ENCODE measurements around the gene ZNF556. TPM values are rescaled to one million over a fixed set of nuclear protein-coding genes. Genes with fewer than 3 reads are reported as not detected.
A peak's percentile ranks its signal among the peaks of the same experiment; 100 is the strongest.

Gene ZNF556
- not detected in 2 replicates for total RNA-seq

DNA sequence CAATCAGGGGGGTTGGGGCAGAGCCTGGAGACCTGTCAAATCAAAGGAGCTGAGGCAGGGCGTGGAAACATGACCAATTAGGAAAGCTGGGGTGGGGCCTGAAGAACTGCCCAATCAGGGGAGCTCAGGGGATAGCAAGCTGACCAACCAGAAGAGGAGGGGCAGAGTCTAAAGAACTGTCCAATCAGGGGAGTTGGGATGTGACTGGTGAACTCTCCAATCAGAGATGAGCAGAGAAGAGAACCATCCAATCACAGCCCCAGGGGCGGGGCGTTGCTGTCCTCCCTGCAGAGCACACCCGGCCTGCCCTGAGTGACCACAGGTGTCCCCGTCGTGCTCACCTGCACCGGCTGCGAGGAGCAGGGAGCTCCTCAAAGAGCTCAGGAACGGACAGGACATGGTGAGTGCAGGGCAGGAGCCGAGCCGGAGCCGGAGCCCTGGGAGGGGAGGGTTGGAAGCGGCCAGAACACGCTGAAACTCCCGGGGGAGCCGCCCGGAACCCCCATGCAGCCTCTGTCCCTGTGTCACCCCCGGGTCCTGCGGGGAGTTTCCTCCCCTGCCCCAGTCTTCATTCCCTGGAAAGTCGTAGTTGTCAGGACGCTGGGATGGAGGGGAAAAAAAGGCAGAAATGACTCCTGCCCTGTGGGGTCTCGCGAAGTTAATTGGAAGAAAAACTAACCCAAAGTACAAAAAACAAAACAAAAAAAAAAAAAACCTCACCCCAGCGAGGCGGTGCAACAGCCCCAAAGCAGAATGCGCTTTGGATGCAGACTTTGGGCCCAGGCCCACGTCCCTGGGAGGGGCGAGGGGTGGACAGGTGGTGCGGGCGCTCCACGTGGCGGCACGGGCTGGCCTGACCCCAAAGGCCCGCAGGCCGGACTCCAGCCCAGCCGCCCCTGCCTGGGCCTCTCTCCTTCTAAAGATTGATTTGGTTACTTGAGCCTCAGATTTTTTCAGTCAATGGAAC, at the start of gene ZNF556:
Gene ZNF556 (plus strand): TSS at position 311 of the 967 bp plus-strand sequence. CDS start 87 bp downstream, at position 398.
- H3K4me1 Mint-ChIP-seq (ENCODE audit: low read depth): no peaks in the 10 kb centered on the region
- no peak for DNase-seq (ENCODE audit: low spot score)
- no peaks in the 10 kb centered on the region for H3K27me3 Mint-ChIP-seq (ENCODE audit: insufficient read depth)
- H3K36me3 Mint-ChIP-seq (ENCODE audit: low read depth): peaks cover 3% of the 10 kb centered on the region
- no peak within 1 kb of the TSS for H3K4me3 Mint-ChIP-seq
- peaks cover 43% of the 10 kb centered on the region for H3K9me3 Mint-ChIP-seq
- intact Hi-C loops (cut with micrococcal nuclease): no loop called here
- H3K27ac Mint-ChIP-seq: no peak within 1 kb of the TSS

DNA sequence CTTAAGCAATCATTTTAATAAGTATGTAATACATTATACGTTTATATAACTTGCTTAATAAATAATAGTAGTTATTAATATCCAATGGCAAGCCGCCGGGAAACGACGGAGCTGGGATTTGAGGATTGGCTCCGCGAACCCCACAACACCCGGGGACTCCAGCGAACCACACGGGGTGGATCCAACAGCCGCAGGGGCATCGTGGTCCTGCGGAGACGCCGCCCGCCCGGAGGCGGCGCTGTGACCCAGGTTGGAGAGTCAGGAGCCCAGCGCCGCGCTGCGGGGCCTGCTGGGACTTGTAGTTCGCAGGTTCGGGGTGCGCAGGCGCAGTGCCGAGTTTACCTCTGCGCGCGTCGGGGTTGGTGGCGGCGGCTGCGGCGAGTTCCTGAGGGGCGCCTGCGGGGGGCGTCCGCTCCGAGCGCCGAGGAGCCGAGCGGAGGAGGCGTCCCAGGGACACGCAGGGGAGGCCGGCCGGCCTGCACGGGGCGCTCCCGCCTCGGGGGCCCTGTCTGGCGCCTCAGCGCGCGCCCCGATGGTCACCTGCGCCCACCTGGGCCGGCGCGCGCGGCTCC, 47.5 kb upstream of the ZNF556 start, which contains the start of gene ZNF554:
Gene ZNF554 (plus strand): TSS at position 329 of the 572 bp plus-strand sequence. CDS start 204 bp downstream, at position 533.
- intact Hi-C loops (cut with micrococcal nuclease): loop anchor here (1.0 kb wide), 3 partner anchors 22 to 117 kb away; partner anchors contain the start of genes GNG7, THOP1 and ZNF555
- DNase-seq (ENCODE audit: low spot score): peak; percentile 95
- peak within 1 kb of the TSS; percentile 82 for H3K4me3 Mint-ChIP-seq
- no peaks in the 10 kb centered on the region for H3K4me1 Mint-ChIP-seq (ENCODE audit: low read depth)
- no peak within 1 kb of the TSS for H3K27ac Mint-ChIP-seq
- peaks cover 3% of the 10 kb centered on the region for H3K36me3 Mint-ChIP-seq (ENCODE audit: low read depth)
- no peaks in the 10 kb centered on the region for H3K27me3 Mint-ChIP-seq (ENCODE audit: insufficient read depth)
- H3K9me3 Mint-ChIP-seq: peaks cover 4% of the 10 kb centered on the region

DNA sequence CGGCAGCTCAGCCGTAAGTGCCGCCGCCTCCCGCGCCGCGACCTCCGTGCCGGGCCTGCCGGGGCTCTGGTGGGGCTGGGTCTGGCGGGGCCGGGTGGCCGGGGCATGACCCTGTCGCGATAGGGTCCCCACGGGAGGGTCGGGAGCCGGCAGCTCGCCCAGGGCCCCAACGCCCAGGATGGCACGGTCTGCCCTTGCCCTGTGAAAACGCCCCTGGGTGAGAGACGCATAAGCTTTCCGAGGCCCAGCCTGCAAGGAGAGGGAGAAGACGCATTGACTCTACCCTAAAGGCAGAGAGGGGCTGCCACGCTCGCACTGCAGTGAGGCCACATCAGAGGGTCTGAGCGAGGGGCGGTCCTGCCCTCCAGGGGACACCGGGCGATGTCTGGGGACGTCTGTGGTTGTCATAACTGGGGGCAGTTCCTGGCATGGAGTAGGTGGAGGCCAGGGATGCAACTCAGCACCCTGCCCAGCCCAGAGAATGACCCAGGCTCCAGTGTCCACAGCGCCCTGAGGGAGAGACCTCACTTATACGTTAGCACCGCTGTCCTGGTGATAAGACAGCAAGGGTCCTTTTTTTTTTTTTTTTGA, 46.9 kb upstream of the ZNF556 start:
- peaks cover 3% of the 10 kb centered on the region for H3K36me3 Mint-ChIP-seq (ENCODE audit: low read depth)
- no peak for DNase-seq (ENCODE audit: low spot score)
- intact Hi-C loops (cut with micrococcal nuclease): no loop called here
- no peak overlapping the region for H3K27ac Mint-ChIP-seq
- H3K9me3 Mint-ChIP-seq: peaks cover 5% of the 10 kb centered on the region
- H3K4me1 Mint-ChIP-seq (ENCODE audit: low read depth): no peaks in the 10 kb centered on the region
- H3K27me3 Mint-ChIP-seq (ENCODE audit: insufficient read depth): no peaks in the 10 kb centered on the region
- peak overlapping the region; percentile 81 for H3K4me3 Mint-ChIP-seq

DNA sequence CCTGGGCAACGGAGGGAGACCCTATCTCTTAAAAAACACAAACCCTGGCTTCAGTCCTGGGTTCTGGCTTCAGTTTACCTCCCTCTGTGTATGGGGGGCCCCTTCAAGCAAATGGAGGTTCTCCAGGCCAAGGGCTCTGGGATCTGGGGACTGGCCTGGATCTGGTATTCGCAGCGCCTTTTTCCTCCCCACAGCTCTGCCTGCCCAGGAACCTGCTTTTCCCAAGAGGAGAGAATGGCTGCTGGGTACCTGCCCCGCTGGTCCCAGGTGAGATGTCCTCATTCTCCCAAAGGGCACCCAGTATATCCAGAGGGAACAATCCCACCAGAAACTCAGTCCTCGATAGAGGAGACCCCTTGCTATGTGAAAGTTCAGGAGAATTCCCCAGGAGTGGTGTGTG, 44.3 kb upstream of the ZNF556 start:
- Mint-ChIP-seq H3K27me3 (ENCODE audit: insufficient read depth) (no peaks in the 10 kb centered on the region), H3K27ac (no peak overlapping the region), H3K36me3 (ENCODE audit: low read depth) (peaks cover 14% of the 10 kb centered on the region), H3K4me1 (ENCODE audit: low read depth) (no peaks in the 10 kb centered on the region), H3K9me3 (peaks cover 16% of the 10 kb centered on the region), H3K4me3 (no peak overlapping the region)
- no peak for DNase-seq (ENCODE audit: low spot score)
- intact Hi-C loops (cut with micrococcal nuclease): no loop called here

DNA sequence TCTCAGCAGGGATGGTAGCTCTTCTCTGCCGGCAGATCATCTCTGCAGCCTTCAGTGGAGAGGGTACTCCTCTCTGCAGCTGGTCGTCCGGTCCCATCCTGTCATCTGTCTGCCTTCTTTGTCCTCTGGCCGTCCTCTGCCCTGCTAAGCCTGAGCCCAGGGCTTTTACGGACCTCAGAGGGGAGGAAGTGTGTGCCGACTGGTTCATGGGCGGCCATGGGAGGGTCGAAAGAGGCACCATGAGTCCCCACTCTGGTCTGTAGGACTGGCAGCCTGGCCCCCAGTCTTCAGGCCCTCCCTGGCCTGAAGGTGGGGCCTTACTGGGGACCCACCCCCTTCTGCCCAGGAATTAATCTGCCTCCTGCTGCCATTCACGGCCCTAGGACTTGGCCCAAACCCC, 43.5 kb upstream of the ZNF556 start:
- Mint-ChIP-seq H3K27ac (no peak overlapping the region), H3K27me3 (ENCODE audit: insufficient read depth) (no peaks in the 10 kb centered on the region), H3K36me3 (ENCODE audit: low read depth) (peaks cover 16% of the 10 kb centered on the region), H3K4me3 (no peak overlapping the region), H3K4me1 (ENCODE audit: low read depth) (no peaks in the 10 kb centered on the region), H3K9me3 (peaks cover 24% of the 10 kb centered on the region)
- intact Hi-C loops (cut with micrococcal nuclease): no loop called here
- no peak for DNase-seq (ENCODE audit: low spot score)

DNA sequence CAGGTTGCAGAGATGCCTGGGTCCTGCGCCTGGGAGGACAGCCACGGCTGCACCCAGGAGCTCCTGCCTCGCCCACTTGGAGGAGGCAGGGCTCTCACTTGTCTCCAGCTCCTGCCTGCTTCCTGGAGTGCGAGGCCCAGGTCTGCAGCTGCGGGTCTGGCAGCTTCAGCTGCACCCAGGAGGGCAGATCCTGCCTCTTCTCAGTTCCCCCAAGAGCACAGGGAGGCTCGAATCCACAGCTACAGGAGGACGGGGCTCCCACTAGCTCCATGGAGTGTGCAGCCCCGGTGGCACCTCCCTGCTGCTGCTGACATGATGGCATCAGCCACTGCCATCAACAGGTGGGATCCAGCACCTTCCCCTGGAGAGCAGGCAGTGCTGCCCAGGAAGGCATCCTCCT, 43.0 kb upstream of the ZNF556 start:
- Mint-ChIP-seq H3K4me3 (no peak overlapping the region), H3K9me3 (peaks cover 26% of the 10 kb centered on the region), H3K4me1 (ENCODE audit: low read depth) (no peaks in the 10 kb centered on the region), H3K27ac (no peak overlapping the region), H3K36me3 (ENCODE audit: low read depth) (peaks cover 18% of the 10 kb centered on the region), H3K27me3 (ENCODE audit: insufficient read depth) (no peaks in the 10 kb centered on the region)
- intact Hi-C loops (cut with micrococcal nuclease): no loop called here
- no peak for DNase-seq (ENCODE audit: low spot score)

DNA sequence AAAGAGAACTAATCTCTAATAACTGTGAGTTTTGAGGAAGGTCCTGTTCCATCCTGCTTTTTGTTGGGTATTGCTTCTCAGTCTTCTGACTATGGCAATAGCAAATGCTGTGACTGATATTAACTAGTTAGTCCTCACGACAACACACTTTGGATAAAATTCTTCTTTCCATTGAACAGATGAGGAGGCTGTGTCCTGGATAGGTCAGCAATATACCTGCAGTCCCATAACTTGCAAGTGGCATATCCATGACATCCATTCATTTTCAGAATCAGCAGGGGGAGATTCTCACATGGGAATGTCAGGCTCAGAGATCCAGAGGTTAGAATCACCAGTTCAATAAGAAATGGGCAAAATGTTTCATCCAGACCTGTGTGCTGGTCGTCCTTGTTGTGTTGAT, 40.1 kb upstream of the ZNF556 start:
- no peak overlapping the region for H3K4me3 Mint-ChIP-seq
- no peak overlapping the region for H3K27ac Mint-ChIP-seq
- no peaks in the 10 kb centered on the region for H3K27me3 Mint-ChIP-seq (ENCODE audit: insufficient read depth)
- H3K36me3 Mint-ChIP-seq (ENCODE audit: low read depth): peaks cover 19% of the 10 kb centered on the region
- H3K9me3 Mint-ChIP-seq: peaks cover 35% of the 10 kb centered on the region
- intact Hi-C loops (cut with micrococcal nuclease): no loop called here
- no peaks in the 10 kb centered on the region for H3K4me1 Mint-ChIP-seq (ENCODE audit: low read depth)
- no peak for DNase-seq (ENCODE audit: low spot score)

DNA sequence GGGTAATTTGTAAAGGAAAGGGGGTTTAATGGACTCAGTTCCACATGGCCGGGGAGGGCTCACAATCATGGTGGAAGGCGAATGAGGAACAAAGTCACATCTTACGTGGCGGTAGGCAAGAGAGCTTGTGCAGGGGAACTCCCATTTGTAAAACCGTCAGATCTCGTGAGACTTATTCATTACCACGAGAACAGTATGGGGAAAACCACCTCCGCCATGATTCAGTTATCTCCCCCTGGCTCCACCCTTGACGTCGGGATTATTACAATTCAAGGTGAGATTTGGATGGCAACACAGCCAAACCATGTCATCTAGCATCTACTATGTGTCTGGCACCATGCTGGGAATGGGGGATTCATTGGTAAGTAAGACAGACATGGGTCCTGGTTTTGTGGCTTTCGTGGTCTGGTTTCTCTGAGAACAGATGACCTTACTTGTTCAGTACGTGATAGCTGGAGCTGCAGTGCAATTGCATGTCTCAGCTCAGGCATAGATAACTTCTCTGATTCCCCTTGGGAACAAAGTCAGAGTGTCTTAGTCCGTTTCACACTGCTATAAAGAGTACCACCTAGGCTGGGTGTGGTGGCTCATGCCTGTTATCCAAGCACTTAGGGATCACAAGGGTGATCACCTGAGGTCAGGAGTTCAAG, 39.2 kb upstream of the ZNF556 start:
- Mint-ChIP-seq H3K27ac (no peak overlapping the region), H3K4me3 (no peak overlapping the region), H3K27me3 (ENCODE audit: insufficient read depth) (no peaks in the 10 kb centered on the region), H3K9me3 (peaks cover 44% of the 10 kb centered on the region), H3K4me1 (ENCODE audit: low read depth) (no peaks in the 10 kb centered on the region), H3K36me3 (ENCODE audit: low read depth) (peaks cover 22% of the 10 kb centered on the region)
- intact Hi-C loops (cut with micrococcal nuclease): no loop called here
- no peak for DNase-seq (ENCODE audit: low spot score)

DNA sequence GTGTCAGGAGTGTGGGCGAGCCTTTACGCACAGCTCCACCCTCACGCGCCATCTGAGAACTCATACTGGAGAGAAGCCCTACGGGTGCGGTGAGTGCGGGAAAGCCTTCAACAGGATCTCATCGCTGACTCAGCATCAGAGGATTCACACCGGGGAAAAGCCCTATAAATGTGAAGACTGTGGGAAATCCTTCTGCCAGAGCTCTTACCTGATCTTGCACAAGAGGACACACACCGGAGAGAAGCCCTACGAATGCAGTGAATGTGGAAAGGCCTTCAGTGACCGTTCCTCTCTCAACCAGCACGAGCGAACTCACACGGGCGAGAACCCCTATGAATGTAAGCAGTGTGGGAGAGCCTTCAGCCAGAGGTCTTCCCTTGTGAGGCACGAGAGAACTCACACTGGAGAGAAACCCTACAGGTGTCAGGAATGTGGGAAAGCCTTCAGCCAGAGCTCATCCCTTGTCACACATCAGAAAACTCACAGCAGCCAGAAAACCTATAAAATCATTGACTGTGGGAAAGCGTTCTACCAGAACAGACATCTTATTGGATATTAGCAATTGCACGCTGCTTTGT, 32.8 kb upstream of the ZNF556 start:
- Mint-ChIP-seq H3K36me3 (ENCODE audit: low read depth) (peaks cover 19% of the 10 kb centered on the region), H3K4me1 (ENCODE audit: low read depth) (no peaks in the 10 kb centered on the region), H3K27me3 (ENCODE audit: insufficient read depth) (no peaks in the 10 kb centered on the region), H3K27ac (no peak overlapping the region), H3K4me3 (no peak overlapping the region), H3K9me3 (peaks cover 52% of the 10 kb centered on the region)
- DNase-seq (ENCODE audit: low spot score): no peak
- intact Hi-C loops (cut with micrococcal nuclease): no loop called here

DNA sequence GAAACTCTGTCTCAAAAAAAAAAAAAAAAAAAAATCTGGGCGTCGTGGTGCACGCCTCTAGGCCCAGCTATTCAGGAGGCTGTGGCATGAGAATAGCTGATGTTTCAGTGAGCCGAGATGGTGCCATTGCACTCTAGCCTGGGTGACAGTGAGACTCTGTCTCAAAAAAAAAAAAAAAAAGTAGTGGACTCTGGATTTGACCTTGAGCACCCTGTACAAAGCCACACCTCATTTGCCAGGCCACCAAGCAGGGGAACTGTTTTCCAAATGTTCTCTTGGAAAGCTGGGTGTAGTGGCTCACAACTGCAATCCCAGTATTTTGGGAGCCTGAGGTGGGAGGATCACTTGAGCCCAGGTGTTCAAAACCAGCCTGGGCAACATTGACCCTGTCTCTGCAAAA, 29.7 kb upstream of the ZNF556 start:
- H3K27ac Mint-ChIP-seq: no peak overlapping the region
- no peak overlapping the region for H3K4me3 Mint-ChIP-seq
- intact Hi-C loops (cut with micrococcal nuclease): no loop called here
- H3K4me1 Mint-ChIP-seq (ENCODE audit: low read depth): no peaks in the 10 kb centered on the region
- H3K27me3 Mint-ChIP-seq (ENCODE audit: insufficient read depth): peaks cover 1% of the 10 kb centered on the region
- DNase-seq (ENCODE audit: low spot score): no peak
- peaks cover 44% of the 10 kb centered on the region for H3K9me3 Mint-ChIP-seq
- peaks cover 18% of the 10 kb centered on the region for H3K36me3 Mint-ChIP-seq (ENCODE audit: low read depth)

DNA sequence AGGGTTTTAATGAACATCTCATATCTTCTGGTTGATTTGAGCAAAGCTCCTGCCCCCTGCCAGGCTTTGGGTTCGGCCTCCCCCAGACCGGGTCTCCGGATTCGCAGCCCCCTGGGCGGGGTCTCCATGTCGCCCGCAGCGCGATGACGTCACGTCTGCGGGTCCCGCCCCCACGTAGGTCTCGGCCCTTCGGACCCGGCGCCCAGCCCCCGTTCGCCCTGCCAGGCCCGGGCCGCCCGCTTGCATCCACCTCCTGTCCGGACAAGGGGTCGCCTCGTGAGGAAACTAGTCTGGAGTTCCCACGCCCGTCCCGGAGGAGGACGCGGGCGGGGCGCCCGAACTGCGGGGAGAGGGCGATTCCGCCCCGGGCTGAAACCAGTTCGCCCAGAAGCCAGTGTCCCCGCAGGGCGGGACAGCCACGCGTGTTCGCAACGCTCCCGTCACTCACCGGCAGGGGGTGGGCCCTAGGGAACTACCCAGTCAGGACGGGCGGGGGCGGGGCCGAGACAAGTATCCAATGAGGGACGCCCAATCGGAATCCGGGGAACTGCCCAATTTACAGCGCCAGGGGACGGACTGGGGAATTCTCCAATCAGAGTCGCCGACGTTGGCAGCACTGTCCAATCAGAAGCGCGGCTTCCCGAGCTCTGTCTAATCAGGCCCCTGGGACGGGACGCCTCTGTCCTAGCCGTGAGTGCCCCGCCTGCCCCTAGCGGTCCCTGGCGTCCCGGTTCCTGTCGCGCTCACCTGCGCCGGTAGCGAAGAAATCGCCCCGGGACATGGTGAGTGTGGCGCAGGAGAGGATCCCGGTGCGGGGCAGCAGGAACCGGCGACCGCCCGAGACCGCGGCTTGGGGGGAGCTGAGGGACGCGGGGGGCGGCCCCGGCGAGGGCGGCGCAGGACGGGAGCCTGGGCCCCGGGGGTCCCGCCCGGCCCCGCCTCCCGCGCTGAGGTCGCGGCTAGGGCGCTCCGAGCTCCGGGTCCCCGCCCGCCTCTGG, 26.0 kb upstream of the ZNF556 start, which contains the start of gene ZNF555:
Gene ZNF555 (plus strand): TSS at position 682 of the 998 bp plus-strand sequence. CDS start 98 bp downstream, at position 780.
- peak within 1 kb of the TSS; percentile 81 for H3K4me3 Mint-ChIP-seq
- no peak within 1 kb of the TSS for H3K27ac Mint-ChIP-seq
- peaks cover 2% of the 10 kb centered on the region for H3K36me3 Mint-ChIP-seq (ENCODE audit: low read depth)
- DNase-seq (ENCODE audit: low spot score): peak; percentile 84
- intact Hi-C loops (cut with micrococcal nuclease): loop anchor here (1.0 kb wide), 3 partner anchors 22 to 59 kb away; partner anchors contain the start of genes SGTA, ZNF554 and ZNF57
- no peaks in the 10 kb centered on the region for H3K4me1 Mint-ChIP-seq (ENCODE audit: low read depth)
- H3K27me3 Mint-ChIP-seq (ENCODE audit: insufficient read depth): peaks cover 12% of the 10 kb centered on the region
- peaks cover 22% of the 10 kb centered on the region for H3K9me3 Mint-ChIP-seq

All from activated T-helper 1 cell treated with anti-CD3 and anti-CD28 coated beads, Interleukin-12 subunit alpha, Interleukin-12 subunit beta, Interleukin-2, Interleukin-4 antibody, amounts not matched to agents 30 ng/mL and 10 ng/mL and 1 ng/mL, durations not matched to agents 14 hours and 24 hours and 36 hours (primary cell).